Prostate gland (tissue), 2 donors: ENCODE data around the gene LCTL.
"Not testable (repeated sequence)": the region's sequence is repeated elsewhere in the genome, so short reads cannot be mapped to it uniquely, and the experiment has no call there.

Experiments used
- POLR2A ChIP-seq: fragments of 450-650 bp; IDR thresholded peaks from one replicate; pipeline ENCODE4 v1.6.1; 2016; ENCODE audit warnings: antibody characterized with exemption, mild to moderate bottlenecking
- POLR2AphosphoS5 ChIP-seq: sonication (generic); formaldehyde crosslinking; IDR thresholded peaks from one replicate; pipeline ENCODE4 v1.6.1; 2017; ENCODE audit warnings: antibody characterized with exemption
- TF ChIP-seq, protein P1 (sequence below), 4 experiments: fragments of 200-600 bp in 2 of 4; fragments of 450-650 bp in 2 of 4; sonication (generic) in 2 of 4; IDR thresholded peaks; 1 replicate in 3 of 4; 2 replicates in 1 of 4; pipeline ENCODE4 v1.5.1; 2016 to 2019; ENCODE audit warnings: antibody characterized with exemption in 4 of 4, mild to moderate bottlenecking in 2 of 4, moderate library complexity in 2 of 4

GRCh38 chr15:66503041-66503648 is 62.7 kb downstream of the LCTL start:
- TF ChIP-seq, protein P1, sequence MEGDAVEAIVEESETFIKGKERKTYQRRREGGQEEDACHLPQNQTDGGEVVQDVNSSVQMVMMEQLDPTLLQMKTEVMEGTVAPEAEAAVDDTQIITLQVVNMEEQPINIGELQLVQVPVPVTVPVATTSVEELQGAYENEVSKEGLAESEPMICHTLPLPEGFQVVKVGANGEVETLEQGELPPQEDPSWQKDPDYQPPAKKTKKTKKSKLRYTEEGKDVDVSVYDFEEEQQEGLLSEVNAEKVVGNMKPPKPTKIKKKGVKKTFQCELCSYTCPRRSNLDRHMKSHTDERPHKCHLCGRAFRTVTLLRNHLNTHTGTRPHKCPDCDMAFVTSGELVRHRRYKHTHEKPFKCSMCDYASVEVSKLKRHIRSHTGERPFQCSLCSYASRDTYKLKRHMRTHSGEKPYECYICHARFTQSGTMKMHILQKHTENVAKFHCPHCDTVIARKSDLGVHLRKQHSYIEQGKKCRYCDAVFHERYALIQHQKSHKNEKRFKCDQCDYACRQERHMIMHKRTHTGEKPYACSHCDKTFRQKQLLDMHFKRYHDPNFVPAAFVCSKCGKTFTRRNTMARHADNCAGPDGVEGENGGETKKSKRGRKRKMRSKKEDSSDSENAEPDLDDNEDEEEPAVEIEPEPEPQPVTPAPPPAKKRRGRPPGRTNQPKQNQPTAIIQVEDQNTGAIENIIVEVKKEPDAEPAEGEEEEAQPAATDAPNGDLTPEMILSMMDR (IDR thresholded peaks at IDR 0.05) = not testable (repeated sequence)
- TF ChIP-seq POLR2A, POLR2AphosphoS5: not testable (repeated sequence)
